ENCODE results near the gene NUP153.
A peak's percentile ranks its signal among the peaks of the same experiment; 100 is the strongest.

NUP153 gene

DNA sequence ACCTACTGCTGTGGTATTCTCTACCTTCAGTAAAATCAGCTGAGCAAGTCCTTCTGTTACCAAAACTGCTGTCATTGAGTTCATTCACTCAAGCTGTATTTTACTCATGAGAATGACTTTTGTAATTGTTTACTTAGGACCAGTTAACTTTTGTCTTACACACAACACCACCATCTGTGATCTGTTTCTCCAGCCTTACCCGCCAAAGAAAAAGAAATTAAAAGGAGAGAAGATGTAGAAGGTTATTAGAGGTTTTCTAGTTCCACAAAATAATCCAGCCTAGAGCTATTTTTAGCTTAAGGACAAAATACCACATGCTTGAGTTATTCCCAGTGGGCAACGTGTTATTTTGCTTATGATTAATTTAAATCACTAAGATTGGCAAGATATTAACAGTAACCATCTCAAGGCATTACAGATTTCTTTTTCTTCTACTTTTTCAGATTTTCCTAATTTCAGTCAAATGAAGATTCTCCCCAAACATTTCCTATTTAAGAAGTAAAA is 68.5 kb downstream of the NUP153 start:
- TF ChIP-seq, protein P1, sequence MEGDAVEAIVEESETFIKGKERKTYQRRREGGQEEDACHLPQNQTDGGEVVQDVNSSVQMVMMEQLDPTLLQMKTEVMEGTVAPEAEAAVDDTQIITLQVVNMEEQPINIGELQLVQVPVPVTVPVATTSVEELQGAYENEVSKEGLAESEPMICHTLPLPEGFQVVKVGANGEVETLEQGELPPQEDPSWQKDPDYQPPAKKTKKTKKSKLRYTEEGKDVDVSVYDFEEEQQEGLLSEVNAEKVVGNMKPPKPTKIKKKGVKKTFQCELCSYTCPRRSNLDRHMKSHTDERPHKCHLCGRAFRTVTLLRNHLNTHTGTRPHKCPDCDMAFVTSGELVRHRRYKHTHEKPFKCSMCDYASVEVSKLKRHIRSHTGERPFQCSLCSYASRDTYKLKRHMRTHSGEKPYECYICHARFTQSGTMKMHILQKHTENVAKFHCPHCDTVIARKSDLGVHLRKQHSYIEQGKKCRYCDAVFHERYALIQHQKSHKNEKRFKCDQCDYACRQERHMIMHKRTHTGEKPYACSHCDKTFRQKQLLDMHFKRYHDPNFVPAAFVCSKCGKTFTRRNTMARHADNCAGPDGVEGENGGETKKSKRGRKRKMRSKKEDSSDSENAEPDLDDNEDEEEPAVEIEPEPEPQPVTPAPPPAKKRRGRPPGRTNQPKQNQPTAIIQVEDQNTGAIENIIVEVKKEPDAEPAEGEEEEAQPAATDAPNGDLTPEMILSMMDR (conservative IDR thresholded peaks at IDR 0.05; ENCODE audit: low read length): no peak
- H3K4me3 ChIP-seq (ENCODE audit: low read length): no peak overlapping the region
- DNase-seq (ENCODE audit: low read depth): peak; percentile 9

DNA sequence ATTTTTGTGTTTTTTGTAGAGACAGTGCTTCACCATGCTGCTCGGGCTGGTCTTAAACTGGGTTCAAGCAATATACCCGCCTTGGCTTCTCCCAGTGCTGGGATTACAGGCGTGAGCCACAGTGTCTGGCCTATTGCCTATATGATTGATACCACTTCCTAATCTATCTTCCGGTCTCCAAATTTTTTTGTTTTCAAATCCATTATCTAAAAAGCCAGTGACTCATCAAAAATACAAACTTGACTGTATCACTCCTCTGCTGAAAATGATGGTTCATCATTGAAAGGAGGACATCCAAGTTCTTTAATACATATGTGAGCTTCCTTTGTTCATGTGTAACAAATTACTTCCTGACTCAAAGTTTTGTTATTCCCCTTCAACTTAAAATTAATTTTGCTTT is 71.2 kb downstream of the NUP153 start:
- no peak overlapping the region for H3K4me3 ChIP-seq (ENCODE audit: low read length)
- TF ChIP-seq, protein P1 (conservative IDR thresholded peaks at IDR 0.05; ENCODE audit: low read length): no peak
- no peak for DNase-seq (ENCODE audit: low read depth)

DNA sequence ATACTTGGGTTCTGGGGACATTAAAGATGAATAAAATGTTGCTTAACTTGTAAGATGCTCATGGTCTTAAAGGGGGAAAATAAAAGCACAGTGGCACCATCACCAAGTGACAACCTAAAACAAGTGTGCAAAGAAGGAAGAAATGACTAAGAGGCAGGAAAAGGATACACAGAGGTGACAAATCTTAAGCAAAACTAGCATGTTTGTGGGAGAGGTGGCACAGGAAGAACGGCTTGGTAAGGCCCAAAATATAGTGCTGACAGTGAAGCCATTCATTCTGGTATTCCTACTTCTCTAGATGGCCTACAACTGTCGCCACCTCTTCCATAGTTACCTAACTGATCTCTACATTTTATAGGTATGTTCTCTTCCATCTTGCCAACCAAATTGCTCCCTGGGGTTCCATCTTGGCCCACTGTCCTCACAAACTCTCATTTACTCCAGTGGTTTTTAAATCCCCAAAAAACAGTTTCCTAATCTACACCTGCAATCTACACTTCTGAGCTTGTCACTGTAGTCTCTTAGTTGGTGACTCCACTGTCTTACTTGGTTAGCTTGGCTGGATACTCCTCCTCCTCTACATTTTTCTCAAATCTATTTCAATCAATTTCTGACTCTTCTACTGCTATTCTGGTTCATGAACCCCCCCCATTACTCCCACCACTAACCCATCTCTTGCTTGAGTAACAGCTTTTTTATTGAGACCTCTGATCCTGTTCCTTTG is 73.1 kb downstream of the NUP153 start:
- no peak for DNase-seq (ENCODE audit: low read depth)
- H3K4me3 ChIP-seq (ENCODE audit: low read length): no peak overlapping the region

DNA sequence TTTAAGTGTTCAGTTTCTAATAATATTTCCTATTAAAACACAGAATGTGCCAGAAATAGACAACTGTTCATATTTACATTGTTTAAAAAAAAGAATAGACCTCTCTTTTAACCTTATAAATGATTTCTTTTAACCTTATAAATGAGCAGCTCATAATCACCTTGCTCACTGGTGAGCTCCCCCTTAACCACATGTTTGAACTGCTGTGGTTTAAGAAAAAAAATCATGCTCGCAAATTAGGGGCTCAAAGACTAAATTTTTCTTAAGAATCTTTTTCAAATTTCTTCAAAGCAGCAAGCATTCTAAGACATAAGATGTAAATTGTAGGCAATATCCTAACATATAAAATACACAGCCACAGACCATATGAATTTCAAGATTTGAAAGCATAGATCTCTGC is 73.8 kb downstream of the NUP153 start:
- DNase-seq (ENCODE audit: low read depth): no peak
- TF ChIP-seq, protein P1 (conservative IDR thresholded peaks at IDR 0.05; ENCODE audit: low read length): no peak
- H3K4me3 ChIP-seq (ENCODE audit: low read length): no peak overlapping the region

More for the DNA sequence above, 73.1 kb downstream of the NUP153 start:
- TF ChIP-seq, protein P1 (conservative IDR thresholded peaks at IDR 0.05; ENCODE audit: low read length): no peak

GRCh38 chr6:17630511-17631073 is 76.1 kb downstream of the NUP153 start:
- no peak overlapping the region for H3K4me3 ChIP-seq (ENCODE audit: low read length)
- TF ChIP-seq, protein P1 (conservative IDR thresholded peaks at IDR 0.05; ENCODE audit: low read length): no peak
- DNase-seq (ENCODE audit: low read depth): no peak

DNA sequence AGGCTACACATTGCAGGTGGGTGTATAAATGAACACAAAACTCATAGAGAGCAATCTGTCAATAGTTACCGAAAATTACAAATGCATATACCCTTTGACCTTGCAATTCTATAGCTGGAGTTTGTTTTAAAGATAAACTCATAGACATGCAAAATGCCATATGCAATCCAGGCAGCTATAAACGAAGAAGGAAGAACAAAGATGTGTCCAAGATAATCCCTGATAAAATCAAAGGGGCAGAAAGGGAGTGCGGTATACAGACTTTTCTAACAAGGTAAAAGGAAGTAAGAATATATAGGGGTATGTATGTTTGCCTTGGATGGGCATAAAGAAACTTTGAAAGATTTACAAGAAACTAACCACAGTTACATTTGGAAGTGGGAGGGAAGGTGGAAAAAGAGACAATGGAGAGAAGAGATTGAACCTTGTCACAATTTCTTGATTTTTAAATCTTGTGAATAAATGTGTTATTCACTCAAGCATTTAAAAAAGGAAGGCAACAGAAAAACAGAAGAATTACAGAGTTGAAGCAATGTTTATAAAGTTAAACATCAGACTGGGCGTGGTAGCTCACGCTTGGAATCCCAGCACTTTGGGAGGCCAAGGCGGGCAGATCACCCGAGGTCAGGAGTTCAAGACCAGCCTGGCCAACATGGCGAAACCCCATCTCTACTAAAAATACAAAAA is 76.8 kb downstream of the NUP153 start:
- TF ChIP-seq, protein P1 (conservative IDR thresholded peaks at IDR 0.05; ENCODE audit: low read length): no peak
- no peak overlapping the region for H3K4me3 ChIP-seq (ENCODE audit: low read length)
- no peak for DNase-seq (ENCODE audit: low read depth)
